Fibroblast of lung (primary cell): ENCODE results near the gene NDUFS7. TPM values are rescaled to one million over a fixed set of nuclear protein-coding genes. Genes with fewer than 3 reads are reported as not detected.

Experiments
- DNase-seq, 2 donors: peaks; one replicate each; pipeline versions ENCODE4 v3.0.0 to v3.0.0-alpha.2; 2010; ENCODE audit warnings: low read depth in 2 of 2
- H2AFZ ChIP-seq: 2 replicates; pipeline ENCODE4 v1.5.1; 2012; ENCODE audit warnings: low read length, control low read depth, inconsistent platforms
- H3K27ac ChIP-seq: 2 replicates; pipeline ENCODE4 v1.5.1; 2011; ENCODE audit warnings: low read length, control low read depth; ENCODE audit not compliant: insufficient read depth
- H3K27me3 ChIP-seq: 2 replicates; pipeline ENCODE4 v1.5.1; 2011; ENCODE audit warnings: mild to moderate bottlenecking, low read length; ENCODE audit not compliant: control insufficient read depth, insufficient read depth
- H3K36me3 ChIP-seq: 2 replicates; pipeline ENCODE4 v1.5.1; 2011; ENCODE audit warnings: low read length; ENCODE audit not compliant: control insufficient read depth, insufficient read depth
- H3K4me1 ChIP-seq: 2 replicates; pipeline ENCODE4 v1.5.1; 2011; ENCODE audit warnings: low read length; ENCODE audit not compliant: control insufficient read depth, insufficient read depth; ENCODE audit errors: extremely low read depth
- H3K4me2 ChIP-seq: 2 replicates; pipeline ENCODE4 v1.5.1; 2011; ENCODE audit warnings: low read length, control low read depth; ENCODE audit not compliant: insufficient read depth; ENCODE audit errors: extremely low read depth
- H3K4me3 ChIP-seq, 4 experiments: fragments of 200-600 bp in 1 of 4; sonication (generic) in 1 of 4; replicated peaks in 1 of 4; 2 replicates each; pipeline ENCODE4 v1.5.1; 2011 to 2016; ENCODE audit warnings: low read length in 4 of 4, low read depth in 3 of 4, mild to moderate bottlenecking in 3 of 4, control low read depth in 2 of 4, inconsistent platforms in 1 of 4, mixed read lengths in 1 of 4; ENCODE audit not compliant: insufficient read depth in 1 of 4; ENCODE audit errors: control extremely low read depth in 1 of 4
- H3K79me2 ChIP-seq: 2 replicates; pipeline ENCODE4 v1.5.1; 2012; ENCODE audit warnings: mild to moderate bottlenecking, low read length, inconsistent platforms; ENCODE audit not compliant: control insufficient read depth, insufficient read depth
- H3K9ac ChIP-seq: 2 replicates; pipeline ENCODE4 v1.5.1; 2011; ENCODE audit warnings: mild to moderate bottlenecking, low read length, control low read depth; ENCODE audit not compliant: insufficient read depth
- H3K9me3 ChIP-seq: 2 replicates; pipeline ENCODE4 v1.5.1; 2012; ENCODE audit warnings: low read depth, low read length; ENCODE audit not compliant: control insufficient read depth, insufficient read depth
- H4K20me1 ChIP-seq: 2 replicates; pipeline ENCODE4 v1.5.1; 2011; ENCODE audit warnings: low read length; ENCODE audit not compliant: control insufficient read depth, insufficient read depth; ENCODE audit errors: extremely low read depth
- CTCF ChIP-seq, 2 donors: IDR thresholded peaks in 1 of 2; conservative IDR thresholded peaks in 1 of 2; 1 replicate in 1 of 2; 2 replicates in 1 of 2; pipeline ENCODE4 v1.5.1; 2011 to 2012; ENCODE audit warnings: low read length in 2 of 2, control low read depth in 1 of 2, inconsistent platforms in 1 of 2, low read depth in 1 of 2, mild to moderate bottlenecking in 1 of 2
- EZH2 ChIP-seq: IDR thresholded peaks from 2 replicates; pipeline ENCODE4 v1.5.1; 2012; ENCODE audit warnings: low read length, control low read depth, mild to moderate bottlenecking; ENCODE audit errors: missing control alignments
- polyA plus RNA-seq, 2 donors: library from polyadenylated mRNA; depleted of rRNA in 1 of 2; stranded (reverse) in 1 of 2; unstranded in 1 of 2; fragments of >200 nt; gene quantifications; 2 replicates each; pipeline ENCODE4 v1.2.1, GENCODE V29; 2011 to 2012; ENCODE audit warnings: missing spikeins in 1 of 2
- total RNA-seq: library from RNA; depleted of rRNA; stranded (reverse); fragments of >200 nt; gene quantifications from 2 replicates; pipeline ENCODE4 v1.2.1, GENCODE V29; 2014

The NDUFS7 gene
- total and polyA plus RNA-seq, 2 donors (not counting 1 experiment from before 2014, with no cell fraction given): 29.6 to 71.2 TPM

DNA sequence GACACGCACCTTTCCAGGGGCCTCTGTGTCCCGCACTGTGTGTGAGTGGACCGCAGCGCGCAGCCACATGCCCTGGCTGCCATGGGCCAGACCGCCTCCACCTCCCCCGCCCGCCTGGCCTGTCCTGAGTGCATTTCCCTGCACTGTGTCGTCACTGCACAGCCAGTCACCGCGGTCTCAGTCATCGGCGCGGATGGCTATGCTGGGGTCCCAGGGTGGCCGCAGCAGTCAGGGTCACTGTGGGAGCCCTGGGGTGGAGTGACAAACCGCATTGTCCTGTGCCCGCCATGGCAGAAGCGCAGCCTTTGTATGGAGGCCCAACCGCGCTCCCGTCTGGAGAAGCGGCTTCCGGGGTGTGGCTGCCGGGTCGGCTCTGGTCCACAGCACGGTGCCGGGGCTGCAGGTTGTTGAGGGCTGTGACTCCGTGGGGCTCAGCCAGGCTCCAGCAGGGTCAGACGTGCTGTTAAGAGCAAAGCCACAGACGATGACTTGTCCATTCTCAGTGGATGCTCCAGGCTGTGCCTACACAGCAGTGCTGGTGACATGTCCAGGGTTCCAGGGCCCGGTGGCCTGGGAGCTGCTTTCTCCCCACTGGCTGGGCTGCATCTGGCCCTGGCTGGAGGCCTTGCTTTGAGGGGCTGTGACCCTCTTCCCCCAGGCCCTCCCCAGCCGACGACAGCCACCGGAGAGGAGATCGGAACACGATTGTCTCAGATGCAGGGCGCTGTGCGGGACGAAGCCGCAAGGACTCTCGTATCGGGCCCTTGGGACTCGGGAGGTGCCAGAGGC lies 6.3 kb upstream of the NDUFS7 start:
- Histone ChIP-seq H3K9me3 (no peaks in the 10 kb centered on the region), H3K4me1 (peaks cover 8% of the 10 kb centered on the region), H4K20me1 (no peaks in the 10 kb centered on the region), H3K4me2 (no peak overlapping the region), H3K27me3 (no peaks in the 10 kb centered on the region), H2AFZ (no peak overlapping the region), H3K79me2 (no peaks in the 10 kb centered on the region), H3K9ac (no peak overlapping the region), H3K36me3 (peaks cover 21% of the 10 kb centered on the region), H3K4me3 (no peak overlapping the region), H3K27ac (no peak overlapping the region)
- TF ChIP-seq CTCF (conservative IDR thresholded peaks at IDR 0.05 in 1 of 2, IDR thresholded peaks at IDR 0.05 in 1 of 2; ENCODE audit: low read depth in 1 of 2, low read length in 2 of 2) (no peak), EZH2 (no peak)
- DNase-seq: no peak

DNA sequence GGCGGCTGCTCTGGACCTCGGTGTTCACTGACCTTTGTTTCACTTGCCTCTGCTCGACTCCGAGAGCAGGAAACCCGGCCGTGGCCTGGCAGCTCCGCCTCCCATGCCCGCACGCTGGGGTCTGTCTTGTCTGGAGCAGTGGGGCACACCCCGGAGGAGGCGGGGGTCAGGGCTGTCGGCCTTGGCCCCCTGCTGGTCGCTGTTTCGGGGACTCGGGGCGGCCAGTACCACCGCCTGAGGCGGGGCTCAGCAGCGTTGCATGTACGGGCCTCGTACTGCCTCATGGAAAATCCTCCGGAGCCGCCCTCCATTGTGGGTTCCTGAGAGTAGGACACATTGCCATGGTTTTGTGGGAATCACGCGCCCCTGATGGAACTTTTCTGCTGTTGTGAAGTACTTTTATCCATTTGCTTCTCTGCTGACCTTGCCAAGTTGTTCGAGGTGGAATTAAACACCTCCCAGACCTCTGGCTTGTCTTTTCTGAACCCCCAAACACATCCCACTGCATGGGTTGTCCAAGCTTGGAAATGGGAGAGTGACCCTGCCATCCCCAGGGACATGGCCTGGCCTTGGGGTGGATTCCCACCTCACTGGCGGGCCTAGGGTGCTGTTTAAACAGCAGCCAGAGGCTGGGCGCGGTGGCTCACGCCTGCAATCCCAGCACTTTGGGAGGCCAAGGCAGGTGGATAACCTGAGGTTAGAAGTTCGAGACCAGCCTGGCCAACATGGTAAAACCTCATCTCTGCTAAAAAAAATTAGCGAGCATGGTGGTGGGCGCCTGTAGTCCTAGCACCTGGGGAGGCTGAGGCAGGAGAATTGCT lies 5.5 kb upstream of the NDUFS7 start:
- TF ChIP-seq CTCF (conservative IDR thresholded peaks at IDR 0.05 in 1 of 2, IDR thresholded peaks at IDR 0.05 in 1 of 2; ENCODE audit: low read depth in 1 of 2, low read length in 2 of 2): no peak
- TF ChIP-seq EZH2: no peak
- peaks cover 3% of the 10 kb centered on the region for H3K4me1 ChIP-seq
- no peaks in the 10 kb centered on the region for H3K9me3 ChIP-seq
- DNase-seq: no peak
- H3K4me3 ChIP-seq: no peak overlapping the region
- H3K27me3 ChIP-seq: no peaks in the 10 kb centered on the region
- H2AFZ ChIP-seq: no peak overlapping the region
- H4K20me1 ChIP-seq: no peaks in the 10 kb centered on the region
- H3K27ac ChIP-seq: no peak overlapping the region
- H3K36me3 ChIP-seq: peaks cover 15% of the 10 kb centered on the region
- H3K9ac ChIP-seq: no peak overlapping the region
- H3K79me2 ChIP-seq: no peaks in the 10 kb centered on the region
- H3K4me2 ChIP-seq: no peak overlapping the region

GRCh38 chr19:1379126-1379905 lies 4.4 kb upstream of the NDUFS7 start:
- Histone ChIP-seq H3K27me3 (no peaks in the 10 kb centered on the region), H3K4me1 (no peaks in the 10 kb centered on the region), H3K4me3 (no peak overlapping the region), H3K36me3 (peaks cover 8% of the 10 kb centered on the region), H3K27ac (no peak overlapping the region), H3K9ac (no peak overlapping the region), H3K79me2 (peaks cover 3% of the 10 kb centered on the region), H3K4me2 (no peak overlapping the region), H4K20me1 (no peaks in the 10 kb centered on the region), H3K9me3 (no peaks in the 10 kb centered on the region), H2AFZ (no peak overlapping the region)
- no peak for DNase-seq
- no peak for TF ChIP-seq CTCF (conservative IDR thresholded peaks at IDR 0.05 in 1 of 2, IDR thresholded peaks at IDR 0.05 in 1 of 2; ENCODE audit: low read depth in 1 of 2, low read length in 2 of 2)
- TF ChIP-seq EZH2: no peak
